HG03575 (cell line): ENCODE measurements around the gene RFPL1.

Experiments
- ATAC-seq: cut with Tn5 transposase; IDR thresholded peaks from one replicate; pipeline ENCODE4 v1.9.1; 2021; ENCODE audit not compliant: unreplicated experiment, insufficient number of reproducible peaks, low FRiP score; ENCODE audit errors: extremely low read depth

RFPL1 gene

GRCh38 chr22:29435236-29436136 lies 2.9 kb upstream of the RFPL1 start:
- ATAC-seq: no peak

- ATAC-seq: no peak
Observed at GRCh38 chr22:29442976-29443375, 4.6 kb downstream of the RFPL1 start.

DNA sequence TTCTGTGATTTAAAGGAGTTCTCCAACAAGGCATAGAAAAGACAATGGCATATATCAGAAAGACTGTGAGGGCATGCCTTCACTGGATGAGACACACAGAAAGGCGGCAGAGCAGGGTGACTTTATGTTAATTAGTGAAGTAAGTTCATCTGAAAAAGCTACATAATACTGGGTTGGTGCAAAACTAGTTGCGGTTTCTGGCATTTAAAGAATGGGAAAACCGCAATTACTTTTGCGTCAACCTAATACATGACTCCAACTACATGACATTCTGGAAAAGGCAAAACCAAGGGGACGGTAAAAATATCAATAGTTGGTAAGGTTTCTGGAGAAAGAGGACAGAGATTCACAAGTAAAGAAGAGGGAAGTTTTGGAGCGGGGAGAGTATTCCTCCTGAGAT lies 5.1 kb downstream of the RFPL1 start:
- no peak for ATAC-seq

GRCh38 chr22:29443861-29444792 lies 5.7 kb downstream of the RFPL1 start:
- no peak for ATAC-seq

DNA sequence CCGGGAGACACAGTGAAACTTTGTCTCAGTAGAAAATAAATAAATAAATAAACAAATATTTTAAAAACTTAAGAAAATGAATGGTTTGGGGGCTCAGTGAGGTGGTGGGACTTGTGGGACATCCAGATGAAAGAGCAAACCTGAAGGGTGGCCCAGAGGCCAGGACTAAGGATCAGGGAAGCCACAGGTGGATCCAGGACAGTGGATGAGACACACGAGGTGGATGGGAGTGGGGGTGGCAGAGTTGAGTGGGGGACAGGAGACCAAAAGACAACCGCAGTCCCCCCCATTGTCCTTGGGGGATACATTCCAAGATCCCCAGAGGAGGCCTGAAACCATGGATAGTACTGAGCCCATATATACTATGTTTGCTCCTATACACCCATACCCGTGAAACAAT lies 7.1 kb downstream of the RFPL1 start:
- no peak for ATAC-seq

GRCh38 chr22:29447906-29448305 lies 9.5 kb downstream of the RFPL1 start:
- no peak for ATAC-seq

DNA sequence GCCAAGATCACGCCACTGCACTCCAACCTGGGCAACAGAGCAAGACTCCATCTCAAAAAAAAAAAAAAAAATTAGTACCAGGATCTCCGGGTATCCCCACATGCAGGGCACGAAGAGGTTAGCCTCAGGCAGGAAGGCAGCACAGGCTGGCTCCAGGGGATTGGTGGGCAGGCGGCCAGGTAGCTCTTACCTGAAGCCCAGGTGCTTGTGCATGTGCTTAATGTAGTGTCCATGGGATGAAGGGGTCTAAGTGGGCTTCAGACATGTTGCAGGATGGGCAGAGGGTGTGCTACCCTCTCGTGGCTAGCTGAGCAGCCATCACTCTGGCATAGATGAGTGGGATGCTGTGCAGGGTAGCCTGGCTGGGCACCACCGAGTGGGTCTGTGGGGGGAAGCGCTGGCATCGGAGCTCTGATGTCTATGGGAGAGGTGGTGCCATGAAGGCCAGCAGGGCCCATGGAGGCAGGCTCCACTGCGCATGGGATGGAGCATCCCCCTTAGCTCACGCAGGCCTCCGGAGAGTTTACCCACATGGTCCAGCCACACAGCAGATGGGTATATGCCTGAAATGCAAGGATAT lies 11.0 kb downstream of the RFPL1 start:
- no peak for ATAC-seq

GRCh38 chr22:29450222-29450621 lies 11.8 kb downstream of the RFPL1 start:
- no peak for ATAC-seq

- ATAC-seq: no peak
Observed at GRCh38 chr22:29451863-29452262, 13.5 kb downstream of the RFPL1 start.

DNA sequence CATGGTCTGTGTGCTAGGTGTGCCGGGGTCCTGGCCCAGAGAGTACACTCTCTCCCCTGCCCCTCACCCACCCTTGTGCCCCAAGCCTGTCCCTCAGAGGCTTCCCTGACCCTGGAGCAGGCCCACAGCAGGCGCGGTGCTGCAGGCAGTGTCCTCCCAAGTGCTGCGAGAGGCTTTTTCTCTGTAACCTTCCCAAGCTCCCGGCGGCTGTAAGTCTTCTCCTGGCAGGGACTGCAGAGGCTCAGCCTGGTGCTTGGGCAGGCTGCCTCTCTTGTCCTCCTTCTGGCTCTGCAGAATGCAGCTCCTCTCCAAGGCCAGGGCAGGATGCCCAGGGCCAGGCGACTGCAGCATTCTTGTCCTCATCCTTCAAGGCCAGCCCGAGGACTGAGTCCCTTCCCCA lies 15.9 kb downstream of the RFPL1 start:
- ATAC-seq: no peak

DNA sequence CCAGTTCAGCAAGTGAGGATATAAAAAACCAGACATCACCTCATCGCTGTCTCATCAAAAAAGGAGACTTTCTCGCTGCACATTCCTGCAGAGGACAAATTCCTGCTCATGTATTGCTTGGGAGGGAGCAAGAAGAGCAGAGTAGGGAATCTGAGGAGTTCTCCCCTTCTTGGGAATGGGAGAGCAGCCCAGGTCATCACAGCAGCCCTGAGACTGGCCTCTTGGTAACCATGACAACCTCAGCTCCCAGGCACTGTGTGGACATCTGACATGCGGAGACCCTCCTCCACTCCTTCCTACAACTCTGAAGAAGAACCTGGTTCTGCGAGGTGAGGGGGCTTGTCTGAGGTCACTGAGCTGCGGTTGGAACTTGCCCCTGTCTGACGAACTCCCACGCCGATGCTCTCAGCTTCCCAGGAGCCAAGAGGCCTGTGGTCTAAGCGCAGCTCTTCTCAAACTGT lies 17.9 kb downstream of the RFPL1 start:
- no peak for ATAC-seq

- ATAC-seq: no peak
Observed at GRCh38 chr22:29457730-29458129, 19.3 kb downstream of the RFPL1 start.

- ATAC-seq: no peak
Observed at GRCh38 chr22:29458551-29458950, 20.2 kb downstream of the RFPL1 start.

GRCh38 chr22:29459773-29460172 lies 21.4 kb downstream of the RFPL1 start:
- ATAC-seq: no peak

GRCh38 chr22:29461263-29461662 lies 22.9 kb downstream of the RFPL1 start:
- no peak for ATAC-seq

DNA sequence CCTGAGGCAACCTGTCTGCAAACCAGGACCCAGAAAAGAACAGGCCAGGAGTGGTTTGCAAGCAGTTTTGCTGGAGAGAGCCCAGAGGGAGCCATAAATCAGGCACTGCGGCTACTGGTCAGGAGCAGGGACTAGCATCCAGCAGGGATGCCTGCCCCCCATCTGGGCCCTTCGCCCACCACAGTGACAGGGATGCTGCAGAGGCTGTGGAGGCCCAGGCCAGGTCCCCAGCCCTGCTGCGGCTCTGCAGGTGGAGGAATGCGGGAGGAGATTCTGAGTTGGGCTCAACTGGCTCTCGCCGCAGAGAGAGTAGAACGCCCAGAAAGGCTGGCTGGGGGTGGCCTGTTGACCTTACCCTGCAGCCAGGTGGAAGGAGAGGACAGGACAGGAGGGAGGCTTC lies 25.2 kb downstream of the RFPL1 start:
- no peak for ATAC-seq

GRCh38 chr22:29464581-29464980 lies 26.2 kb downstream of the RFPL1 start:
- ATAC-seq: no peak

DNA sequence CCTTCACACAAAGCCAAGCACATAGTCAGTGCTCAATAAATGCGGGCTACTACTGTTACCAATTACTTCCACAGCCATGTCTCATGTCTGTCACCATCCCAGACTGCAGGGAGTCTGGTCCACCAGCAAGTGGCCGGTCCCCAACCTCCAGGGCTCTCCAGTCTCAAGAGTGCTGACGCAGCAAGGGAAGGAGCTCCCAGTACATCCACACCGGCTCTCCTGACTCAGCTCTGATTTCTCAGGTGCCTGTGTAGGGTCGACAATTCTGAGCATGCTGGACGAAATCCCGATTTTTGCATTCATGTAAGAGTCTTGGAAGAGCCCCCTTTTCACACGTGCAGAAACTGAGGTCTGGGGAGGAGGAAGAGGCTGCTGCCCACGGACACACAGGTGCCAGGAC lies 31.4 kb downstream of the RFPL1 start:
- ATAC-seq: no peak

- no peak for ATAC-seq
Observed at GRCh38 chr22:29470159-29470855, 31.9 kb downstream of the RFPL1 start.
